Fibroblast of the aortic adventitia (primary cell): ENCODE results near the gene VSNL1. TPM values are rescaled to one million over a fixed set of nuclear protein-coding genes. Genes with fewer than 3 reads are reported as not detected.

ENCODE experiments used
- total RNA-seq: library from RNA; depleted of rRNA; stranded (reverse); fragments of >200 nt; gene quantifications from 2 replicates; pipeline ENCODE4 v1.2.3, GENCODE V29; 2012; ENCODE audit warnings: low replicate concordance

Gene VSNL1
- total RNA-seq, 1 donor: 3.7 TPM

Other genes with a start within 250 kb of the VSNL1 start
- gene RAD51AP2, start 22.3 kb upstream of the VSNL1 start, total RNA-seq: 0.09 TPM in 1 of 2 replicates, not detected in the other
- gene SMC6, start 213.1 kb downstream of the VSNL1 start, total RNA-seq: 31.0 and 44.1 TPM in 2 replicates
- 32.4 and 51.2 TPM in 2 replicates for gene GEN1, start 213.4 kb downstream of the VSNL1 start, total RNA-seq